Activated gamma-delta T cell treated with Interleukin-2 at 50 U/mL for 16 hours (primary cell): ENCODE measurements around the gene TOPBP1.
"Not testable (repeated sequence)": the region's sequence is repeated elsewhere in the genome, so short reads cannot be mapped to it uniquely, and the experiment has no call there.

Experiments used
- DNase-seq: peaks from one replicate; pipeline ENCODE4 v3.0.0-alpha.2; 2020

TOPBP1 gene

GRCh38 chr3:133661454-133662277 lies at the start of gene TOPBP1:
Gene TOPBP1, minus strand, starts transcription at chr3:133661941. Its CDS starts 814 bp downstream, at chr3:133661127.
- peak; percentile 78 for DNase-seq

DNA sequence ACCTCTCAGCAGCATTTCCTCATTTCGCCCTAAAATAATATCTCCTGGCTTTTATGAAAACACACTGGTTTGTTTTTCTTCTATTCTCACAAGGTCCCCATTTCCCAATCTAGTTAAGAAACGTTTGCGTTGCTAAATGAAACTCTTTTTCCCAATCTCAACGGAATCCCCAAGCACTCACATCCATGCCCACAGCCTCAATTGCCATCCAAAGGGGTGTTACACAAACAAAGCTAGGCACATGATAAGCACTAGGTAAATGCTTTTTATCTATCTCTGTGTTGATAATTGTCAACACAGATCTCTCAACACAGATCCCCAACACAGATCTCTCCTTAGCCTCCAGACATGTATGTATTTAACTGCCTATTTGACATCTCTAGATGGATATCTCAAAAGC lies 49.3 kb upstream of the TOPBP1 start:
- no peak for DNase-seq

DNA sequence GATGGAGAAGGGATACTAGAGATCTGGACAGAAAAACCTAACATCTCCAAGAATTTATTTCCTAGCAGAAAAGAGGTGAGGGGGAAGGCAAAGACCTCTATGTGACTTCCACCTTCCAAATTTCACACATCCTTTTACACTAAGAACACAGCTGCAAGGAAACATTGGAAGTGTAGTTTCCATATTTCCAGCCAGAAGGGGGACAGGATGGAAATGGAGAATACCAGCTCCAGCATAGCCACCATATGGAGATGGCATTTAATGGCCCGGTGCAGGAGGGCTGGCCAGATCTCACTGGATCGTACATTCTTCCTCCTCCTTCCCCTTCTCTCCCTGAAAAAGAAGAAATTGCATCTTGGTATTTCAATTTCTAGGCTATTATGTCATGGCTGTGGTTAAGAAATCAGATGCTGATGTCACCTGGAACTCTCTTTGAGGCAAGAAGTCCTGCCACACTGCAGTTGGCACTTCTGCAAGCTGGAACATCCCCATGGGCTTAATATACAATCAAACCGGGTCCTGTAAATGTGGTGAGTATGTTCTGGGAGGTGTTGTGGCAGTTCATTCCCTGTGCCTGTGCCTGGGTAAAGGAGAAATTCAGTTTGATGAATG lies 47.5 kb upstream of the TOPBP1 start:
- no peak for DNase-seq

DNA sequence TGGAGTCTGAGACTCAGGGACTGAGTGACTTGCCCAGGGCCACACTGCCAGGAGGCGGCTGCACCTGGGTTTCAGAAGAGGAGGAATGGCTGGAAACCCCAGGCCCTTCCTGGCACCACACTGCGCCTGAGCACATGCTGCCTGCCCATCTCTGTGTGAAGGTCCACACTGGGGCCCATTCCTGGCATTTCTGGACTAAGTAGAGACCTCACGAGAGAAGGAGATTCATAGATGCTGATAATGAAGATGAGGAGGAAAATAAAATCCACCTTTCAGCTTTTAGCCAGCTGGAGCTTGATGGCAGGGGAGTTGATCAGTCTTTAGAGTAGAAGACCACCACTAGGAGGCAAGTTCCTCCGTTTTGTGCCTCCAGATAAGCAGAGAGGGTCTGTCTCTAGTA lies 44.3 kb upstream of the TOPBP1 start:
- DNase-seq, result no peak

- no peak for DNase-seq
Observed at GRCh38 chr3:133703915-133704314, 42.2 kb upstream of the TOPBP1 start.

- DNase-seq, result no peak
Observed at GRCh38 chr3:133701435-133702358, 40.0 kb upstream of the TOPBP1 start.

DNA sequence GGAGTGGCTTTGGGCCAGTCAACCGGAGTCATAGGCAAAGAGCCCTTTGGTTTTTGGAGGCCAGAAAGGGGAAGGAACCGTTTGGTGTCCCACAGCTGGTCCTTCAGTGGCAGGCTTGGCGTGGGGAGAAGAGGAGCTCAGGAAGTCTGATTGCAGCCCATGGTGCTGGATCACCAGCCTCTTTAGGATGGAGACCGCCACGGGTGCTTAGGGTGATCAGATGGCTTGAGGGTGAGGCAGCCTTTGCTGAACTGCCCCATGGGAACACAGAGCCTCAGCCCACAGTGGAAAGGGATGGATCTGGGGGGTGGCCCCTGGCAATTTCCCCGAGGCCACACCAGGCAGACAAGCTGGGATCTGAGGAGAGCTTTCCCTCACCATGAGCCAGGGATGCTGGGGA lies 38.6 kb upstream of the TOPBP1 start:
- DNase-seq, result no peak

DNA sequence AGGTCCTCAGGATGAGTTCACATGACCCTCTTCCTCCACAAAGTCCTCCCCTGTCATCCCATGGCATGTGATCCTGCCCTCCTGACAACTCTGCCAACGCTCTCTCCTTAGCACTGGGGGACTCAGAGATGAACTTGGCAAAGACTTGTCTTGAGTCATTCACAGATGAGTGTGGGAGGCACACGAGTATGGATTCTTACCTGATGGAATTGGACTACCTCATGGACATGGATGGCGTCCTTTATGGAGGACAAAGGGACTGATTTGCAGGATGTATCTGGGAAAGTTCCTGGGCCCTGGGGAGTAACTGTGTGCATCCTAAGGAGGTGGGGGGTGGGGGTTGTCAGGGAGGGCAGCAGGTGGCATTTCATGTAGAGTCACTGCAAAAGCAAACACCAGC lies 38.2 kb upstream of the TOPBP1 start:
- DNase-seq, result no peak

DNA sequence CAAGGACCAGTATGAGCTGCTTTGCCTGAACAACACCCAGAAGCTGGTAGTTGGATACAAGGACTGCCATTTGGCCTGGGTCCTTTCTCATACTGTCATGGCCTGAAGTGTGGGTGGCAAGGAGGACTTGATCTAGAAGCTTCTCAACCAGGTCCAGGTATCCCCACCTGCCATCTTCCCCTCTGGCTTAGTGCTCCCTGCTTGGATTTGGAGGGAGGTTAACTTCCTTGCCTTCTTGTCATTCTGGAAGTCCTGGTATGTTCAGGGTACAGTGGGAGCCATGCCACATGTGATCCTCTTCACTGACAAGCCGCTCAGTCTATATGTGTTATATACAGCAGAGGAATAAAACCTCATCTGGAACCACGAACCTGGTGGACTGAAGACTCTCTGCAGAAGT lies 37.7 kb upstream of the TOPBP1 start:
- DNase-seq, result no peak

DNA sequence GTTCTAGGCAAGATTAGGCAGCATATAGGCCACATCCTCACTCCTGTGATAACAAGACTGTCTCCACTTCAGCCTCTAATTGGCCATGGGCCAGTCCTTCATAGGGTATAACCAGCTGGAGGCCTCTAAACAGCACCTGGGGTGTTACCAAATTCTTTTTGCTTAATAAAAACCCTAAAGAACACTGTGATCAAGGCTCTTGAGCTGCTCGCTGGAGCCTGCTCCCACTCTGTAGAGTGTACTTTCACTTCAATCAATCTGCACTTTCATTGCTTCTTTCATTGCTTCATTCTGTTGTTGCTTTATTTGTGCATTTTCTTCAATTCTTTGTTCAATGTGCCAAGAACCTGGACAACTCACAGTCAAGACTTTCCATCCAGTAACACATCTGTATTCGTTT lies 36.2 kb upstream of the TOPBP1 start:
- DNase-seq, result no peak

DNA sequence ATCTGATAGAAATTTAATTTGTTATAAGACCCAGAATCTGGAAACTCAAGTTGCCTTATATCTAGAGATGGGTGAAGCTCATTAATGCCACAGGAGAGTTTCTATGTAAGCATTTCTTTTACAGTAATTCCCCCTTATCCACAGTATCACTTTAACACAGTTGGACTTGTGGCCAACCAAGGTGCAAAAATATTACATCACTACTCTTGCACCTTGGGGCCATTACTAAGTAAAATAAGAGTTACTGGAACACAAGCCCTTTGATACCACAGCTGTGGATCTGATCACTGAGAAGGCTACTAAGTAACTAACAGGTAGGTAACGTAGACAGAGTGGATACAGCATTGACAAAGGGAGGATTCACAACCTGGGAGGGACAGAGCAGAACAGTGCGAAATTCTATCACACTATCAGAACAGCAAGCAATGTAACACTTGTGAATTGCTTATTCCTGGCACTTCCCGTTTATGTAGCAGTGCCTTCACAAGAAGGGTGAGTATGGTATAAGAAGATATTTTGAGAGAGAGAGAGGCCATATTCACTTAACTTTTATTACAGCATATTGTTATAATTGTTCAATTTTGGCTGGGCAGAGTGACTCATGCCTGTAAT lies 33.9 kb upstream of the TOPBP1 start:
- no peak for DNase-seq

- DNase-seq, result no peak
Observed at GRCh38 chr3:133694288-133695268, 32.8 kb upstream of the TOPBP1 start.

DNA sequence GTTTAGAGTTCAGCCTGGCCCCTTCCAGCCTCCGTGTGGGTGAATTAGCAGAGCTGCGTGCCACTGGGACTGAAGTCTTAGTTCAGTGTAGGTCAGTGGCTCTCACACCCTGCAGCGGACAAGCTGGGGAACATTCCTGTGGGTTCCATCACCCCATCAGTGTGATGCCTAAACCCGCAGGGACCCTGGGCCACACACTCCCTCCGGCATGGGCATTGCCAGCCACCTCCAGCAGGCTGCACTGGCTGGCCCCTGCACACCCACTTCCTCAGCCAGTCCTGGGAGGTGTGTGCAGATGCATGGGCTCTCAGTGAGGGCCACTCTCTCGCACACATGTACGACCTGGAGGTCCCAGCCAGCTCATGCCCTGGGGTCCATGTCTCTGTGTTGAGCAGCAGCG lies 32.1 kb upstream of the TOPBP1 start:
- no peak for DNase-seq

GRCh38 chr3:133692759-133693158 lies 31.0 kb upstream of the TOPBP1 start:
- no peak for DNase-seq

GRCh38 chr3:133691273-133692107 lies 29.7 kb upstream of the TOPBP1 start:
- no peak for DNase-seq

GRCh38 chr3:133677993-133678392 lies 16.3 kb upstream of the TOPBP1 start:
- DNase-seq, result not testable (repeated sequence)

DNA sequence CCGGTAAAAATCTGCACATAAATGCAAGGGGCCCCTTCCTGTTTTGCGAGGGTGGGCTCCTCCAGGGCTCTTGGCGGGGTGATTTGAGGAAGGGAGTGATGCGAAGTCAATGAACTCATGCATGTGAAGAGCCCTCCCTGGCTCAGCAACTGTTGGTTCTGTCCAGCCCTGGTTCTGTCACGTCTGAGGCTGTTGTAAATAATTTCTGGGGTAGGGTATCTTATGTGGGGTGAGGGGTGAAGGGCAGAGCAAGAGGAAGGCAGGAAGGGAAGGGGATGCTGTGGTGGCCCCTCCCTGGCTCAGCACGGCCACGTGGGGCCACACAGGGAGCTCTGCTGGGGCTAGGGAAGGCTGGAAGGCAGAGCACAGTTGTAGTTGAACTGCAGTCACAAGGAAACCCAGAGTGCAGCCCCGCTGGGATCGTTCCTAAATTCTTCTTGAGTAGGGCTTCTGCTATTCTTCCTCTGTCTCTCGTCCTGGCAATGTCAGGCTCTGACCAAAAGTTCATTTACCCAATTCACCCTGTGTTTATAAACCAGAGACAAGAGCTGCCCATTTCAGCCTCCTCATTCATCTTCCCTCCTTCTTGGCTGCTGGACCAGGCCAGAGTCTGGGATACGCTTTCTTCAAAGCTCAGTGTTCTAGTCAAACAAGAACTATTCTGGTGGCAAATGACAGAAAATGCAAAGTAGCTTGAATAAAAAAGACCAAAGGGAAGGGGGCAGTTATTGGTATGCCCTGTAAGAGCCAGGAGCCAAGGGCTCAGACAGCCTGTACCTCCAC lies 14.8 kb upstream of the TOPBP1 start:
- no peak for DNase-seq

DNA sequence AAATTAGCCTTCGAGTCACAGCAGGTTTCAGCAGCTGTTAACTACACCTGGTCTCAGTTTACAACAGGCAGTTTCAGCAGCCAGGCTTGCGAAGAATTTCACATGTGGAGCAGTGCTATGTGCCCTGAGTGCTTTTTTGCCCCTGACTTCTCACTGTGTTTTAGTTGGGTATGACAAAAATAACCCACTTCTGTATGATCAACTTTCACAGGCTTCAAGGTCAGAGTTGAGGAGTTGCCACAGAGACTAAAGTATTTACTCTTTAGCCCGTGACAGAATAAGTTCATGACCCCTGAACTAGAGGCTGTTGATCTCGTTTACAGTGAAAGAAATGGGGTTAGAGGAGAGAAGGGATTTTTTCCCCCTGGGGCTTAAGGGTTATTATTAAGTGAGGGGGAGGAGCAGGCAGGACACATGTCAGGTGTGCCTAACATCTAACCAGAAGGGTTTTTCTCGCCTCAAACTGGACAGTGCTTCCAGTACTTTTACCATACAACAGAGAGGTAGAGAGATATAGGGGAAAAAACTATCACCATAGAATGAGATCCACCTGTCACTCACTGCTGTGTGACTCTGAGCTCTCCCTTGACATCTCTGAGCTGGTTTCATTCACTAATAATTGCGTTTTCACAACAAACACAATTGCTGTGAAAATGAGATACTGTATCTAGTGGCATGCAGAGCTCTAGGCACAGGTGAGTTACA lies 14.0 kb upstream of the TOPBP1 start:
- no peak for DNase-seq

GRCh38 chr3:133674290-133674919 lies 12.7 kb upstream of the TOPBP1 start:
- no peak for DNase-seq
